SK-N-MC (cell line): ENCODE data around the gene APOBEC3B.

ENCODE experiments used
- EZH2 ChIP-seq: fragments of 200-600 bp; sonication (generic); IDR thresholded peaks from one replicate; pipeline ENCODE4 v1.6.1; 2017; ENCODE audit warnings: antibody characterized with exemption
- POLR2AphosphoS5 ChIP-seq: IDR thresholded peaks from 2 replicates; pipeline ENCODE4 v1.6.1; 2012; ENCODE audit warnings: mild to moderate bottlenecking, low read depth, low read length, borderline replicate concordance

GRCh38 chr22:38943882-38944281 is 38.3 kb upstream of the APOBEC3B start:
- no peak for TF ChIP-seq POLR2AphosphoS5
- no peak for TF ChIP-seq EZH2
